GM19023 (cell line): ENCODE measurements around the gene PRKAB2.
"Not testable (repeated sequence)": the region's sequence is repeated elsewhere in the genome, so short reads cannot be mapped to it uniquely, and the experiment has no call there.

ENCODE experiments used
- ATAC-seq: cut with Tn5 transposase; IDR thresholded peaks from one replicate; pipeline ENCODE4 v1.9.1; 2021; ENCODE audit warnings: mild to moderate bottlenecking, moderate library complexity; ENCODE audit not compliant: unreplicated experiment

PRKAB2 gene

GRCh38 chr1:147111381-147112130 lies 60.7 kb downstream of the PRKAB2 start:
- no peak for ATAC-seq

- ATAC-seq = no peak
These were observed 61.4 kb downstream of the PRKAB2 start for GRCh38 chr1:147110872-147111271.

GRCh38 chr1:147110434-147110833 lies 61.8 kb downstream of the PRKAB2 start:
- ATAC-seq = no peak

GRCh38 chr1:147109762-147110161 lies 62.5 kb downstream of the PRKAB2 start:
- ATAC-seq = no peak

- peak; percentile 79 for ATAC-seq
These were observed 63.2 kb downstream of the PRKAB2 start for GRCh38 chr1:147109041-147109440.

GRCh38 chr1:147106407-147106881 lies 65.8 kb downstream of the PRKAB2 start:
- not testable (repeated sequence) for ATAC-seq

- no peak for ATAC-seq
These were observed 66.4 kb downstream of the PRKAB2 start for GRCh38 chr1:147105909-147106308.
